A549 (cell line): ENCODE data around the gene PPIH. TPM values are rescaled to one million over a fixed set of nuclear protein-coding genes. Genes with fewer than 3 reads are reported as not detected.

ENCODE experiments used
- BHLHE40 ChIP-seq: IDR thresholded peaks from 2 replicates; pipeline ENCODE4 v1.6.1; 2012; ENCODE audit warnings: low read depth, low read length, inconsistent platforms
- CBX2 ChIP-seq: fragments of 200-600 bp; sonication (generic); IDR thresholded peaks from 2 replicates; pipeline ENCODE4 v1.6.1; 2016; ENCODE audit warnings: low read depth, mild to moderate bottlenecking, borderline replicate concordance
- CBX8 ChIP-seq: fragments of 200-600 bp; sonication (generic); IDR thresholded peaks from 2 replicates; pipeline ENCODE4 v1.6.1; 2016
- CEBPB ChIP-seq, 2 experiments: fragments of >200 bp in 1 of 2; sonication (Bioruptor Twin) in 1 of 2; formaldehyde crosslinking in 1 of 2; IDR thresholded peaks; 2 replicates each; pipeline ENCODE4 v1.6.1; 2012 to 2016
- CHD4 ChIP-seq: fragments of 200-600 bp; sonication (generic); IDR thresholded peaks from 2 replicates; pipeline ENCODE4 v1.6.1; 2016; ENCODE audit warnings: antibody characterized with exemption, mild to moderate bottlenecking, borderline replicate concordance
- EHMT2 ChIP-seq: fragments of 200-600 bp; sonication (generic); IDR thresholded peaks from 2 replicates; pipeline ENCODE4 v1.6.1; 2016; ENCODE audit warnings: antibody characterized with exemption, low read depth, mild to moderate bottlenecking, moderate library complexity
- FOSB ChIP-seq: fragments of 250-450 bp; sonication (Bioruptor Pico); IDR thresholded peaks from 2 replicates; pipeline ENCODE4 v1.5.0; 2020; ENCODE audit warnings: mild to moderate bottlenecking, moderate library complexity
- FOSL2 ChIP-seq, 2 experiments: fragments of 450-650 bp in 1 of 2; fragments of >200 bp in 1 of 2; sonication (Bioruptor Twin) in 1 of 2; formaldehyde crosslinking; IDR thresholded peaks; 2 replicates each; pipeline versions ENCODE4 v1.5.0 to v1.6.1; 2016 to 2020; ENCODE audit warnings: mild to moderate bottlenecking in 1 of 2, moderate library complexity in 1 of 2
- FOXS1 ChIP-seq: fragments of 250-450 bp; sonication (Bioruptor Pico); IDR thresholded peaks from 2 replicates; pipeline ENCODE4 v1.5.0; 2020; ENCODE audit warnings: mild to moderate bottlenecking, moderate library complexity
- GATA3 ChIP-seq: IDR thresholded peaks from 2 replicates; pipeline ENCODE4 v1.6.1; 2012; ENCODE audit warnings: borderline replicate concordance
- HDAC2 ChIP-seq: fragments of 200-600 bp; sonication (generic); IDR thresholded peaks from 2 replicates; pipeline ENCODE4 v1.6.1; 2016
- JUN ChIP-seq, 2 experiments: fragments of >200 bp; sonication (Bioruptor Twin); formaldehyde crosslinking; IDR thresholded peaks; 2 replicates in 1 of 2; 3 replicates in 1 of 2; pipeline ENCODE4 v1.6.1; 2016 to 2017
- JUNB ChIP-seq: fragments of >200 bp; sonication (Bioruptor Twin); formaldehyde crosslinking; IDR thresholded peaks from 2 replicates; pipeline ENCODE4 v1.6.1; 2016
- KDM1A ChIP-seq: fragments of 200-600 bp; sonication (generic); IDR thresholded peaks from 2 replicates; pipeline ENCODE4 v1.6.1; 2016; ENCODE audit warnings: low read depth, mild to moderate bottlenecking
- MAFK ChIP-seq: fragments of 450-650 bp; IDR thresholded peaks from 2 replicates; pipeline ENCODE4 v1.6.1; 2014; ENCODE audit not compliant: partially characterized antibody
- MYC ChIP-seq: IDR thresholded peaks from 2 replicates; pipeline ENCODE4 v1.6.1; 2012; ENCODE audit warnings: mild to moderate bottlenecking, inconsistent platforms, low read length, improper control_type of control experiment, borderline replicate concordance
- NFE2L2 ChIP-seq: fragments of 150-350 bp; conservative IDR thresholded peaks from 2 replicates; pipeline ENCODE4 v1.6.1; 2014; ENCODE audit warnings: low read length
- NPAS2 ChIP-seq: fragments of 250-450 bp; sonication (Bioruptor Pico); IDR thresholded peaks from 2 replicates; pipeline ENCODE4 v1.8.0; 2022; ENCODE audit warnings: mild to moderate bottlenecking, moderate library complexity, borderline replicate concordance
- NR3C1 ChIP-seq: fragments of >200 bp; sonication (Bioruptor Twin); formaldehyde crosslinking; IDR thresholded peaks from 3 replicates; pipeline ENCODE4 v1.6.1; 2017
- PHF8 ChIP-seq: fragments of 200-600 bp; sonication (generic); IDR thresholded peaks from 2 replicates; pipeline ENCODE4 v1.6.1; 2016; ENCODE audit warnings: low read depth, mild to moderate bottlenecking, antibody characterized with exemption, moderate library complexity, borderline replicate concordance
- POLR2AphosphoS2 ChIP-seq: conservative IDR thresholded peaks from 2 replicates; pipeline ENCODE4 v1.6.1; 2012; ENCODE audit warnings: low read length, improper control_type of control experiment, inconsistent platforms
- RAD21 ChIP-seq, 2 experiments: fragments of >200 bp in 1 of 2; sonication (Bioruptor Twin) in 1 of 2; formaldehyde crosslinking in 1 of 2; IDR thresholded peaks in 1 of 2; conservative IDR thresholded peaks in 1 of 2; 2 replicates in 1 of 2; 3 replicates in 1 of 2; pipeline ENCODE4 v1.6.1; 2012 to 2018; ENCODE audit warnings: inconsistent platforms in 1 of 2
- RARB ChIP-seq: fragments of 250-450 bp; sonication (Bioruptor Pico); IDR thresholded peaks from 2 replicates; pipeline ENCODE4 v1.8.0; 2021; ENCODE audit warnings: mild to moderate bottlenecking, moderate library complexity
- RFX5 ChIP-seq: fragments of 450-650 bp; IDR thresholded peaks from 2 replicates; pipeline ENCODE4 v1.7.1; 2014; ENCODE audit warnings: antibody characterized with exemption, mild to moderate bottlenecking, moderate library complexity
- SREBF2 ChIP-seq: fragments of 450-650 bp; IDR thresholded peaks from 2 replicates; pipeline ENCODE4 v1.6.1; 2014; ENCODE audit warnings: mild to moderate bottlenecking, moderate library complexity
- ZC3H11A ChIP-seq: fragments of 450-650 bp; IDR thresholded peaks from 2 replicates; pipeline ENCODE4 v1.6.1; 2014; ENCODE audit warnings: antibody characterized with exemption, mild to moderate bottlenecking
- ZFP36 ChIP-seq: fragments of 450-650 bp; IDR thresholded peaks from 2 replicates; pipeline ENCODE4 v1.6.1; 2014; ENCODE audit warnings: borderline replicate concordance; ENCODE audit not compliant: partially characterized antibody
- ZNF302 ChIP-seq: fragments of 250-450 bp; sonication (Bioruptor Pico); IDR thresholded peaks from 2 replicates; pipeline ENCODE4 v1.9.0; 2021; ENCODE audit warnings: inconsistent platforms, mild to moderate bottlenecking, moderate library complexity
- ZSCAN20 ChIP-seq: fragments of 250-450 bp; sonication (Bioruptor Pico); IDR thresholded peaks from 2 replicates; pipeline ENCODE4 v1.8.0; 2022; ENCODE audit warnings: mild to moderate bottlenecking, moderate library complexity
- polyA plus RNA-seq, 4 experiments: library from polyadenylated mRNA; depleted of rRNA in 3 of 4; stranded (reverse); fragments of >200 nt; fragmentation: RNase III in 1 of 4; extraction: RNeasy Plus Mini Kit Qiagen cat#74134 plus additional on column Dnase treatment in 1 of 4; gene quantifications; 2 replicates in 3 of 4; 3 replicates in 1 of 4; pipeline ENCODE4 v1.2.3, GENCODE V29; 2011 to 2017
- TF ChIP-seq, protein P1 (sequence below): IDR thresholded peaks from 2 replicates; pipeline ENCODE4 v1.6.1; 2012
- TF ChIP-seq, protein P2 (sequence below): fragments of 450-650 bp; IDR thresholded peaks from 2 replicates; pipeline ENCODE4 v1.6.1; 2014; ENCODE audit warnings: antibody characterized with exemption
- TF ChIP-seq, protein P3 (sequence below): fragments of >200 bp; sonication (Bioruptor Twin); formaldehyde crosslinking; IDR thresholded peaks from 3 replicates; pipeline ENCODE4 v1.6.1; 2016
- TF ChIP-seq, protein P4 (sequence below): IDR thresholded peaks from 2 replicates; pipeline ENCODE4 v1.6.1; 2012; ENCODE audit warnings: low read depth, borderline replicate concordance
- TF ChIP-seq, protein P5 (sequence below): fragments of 200-600 bp; sonication (generic); IDR thresholded peaks from 2 replicates; pipeline ENCODE4 v1.6.1; 2016; ENCODE audit warnings: antibody characterized with exemption, mild to moderate bottlenecking, moderate library complexity

The PPIH gene
- polyA plus RNA-seq, 2 of the 4 experiments (the other 2 are of a cell fraction): 59.0 to 68.9 TPM

DNA sequence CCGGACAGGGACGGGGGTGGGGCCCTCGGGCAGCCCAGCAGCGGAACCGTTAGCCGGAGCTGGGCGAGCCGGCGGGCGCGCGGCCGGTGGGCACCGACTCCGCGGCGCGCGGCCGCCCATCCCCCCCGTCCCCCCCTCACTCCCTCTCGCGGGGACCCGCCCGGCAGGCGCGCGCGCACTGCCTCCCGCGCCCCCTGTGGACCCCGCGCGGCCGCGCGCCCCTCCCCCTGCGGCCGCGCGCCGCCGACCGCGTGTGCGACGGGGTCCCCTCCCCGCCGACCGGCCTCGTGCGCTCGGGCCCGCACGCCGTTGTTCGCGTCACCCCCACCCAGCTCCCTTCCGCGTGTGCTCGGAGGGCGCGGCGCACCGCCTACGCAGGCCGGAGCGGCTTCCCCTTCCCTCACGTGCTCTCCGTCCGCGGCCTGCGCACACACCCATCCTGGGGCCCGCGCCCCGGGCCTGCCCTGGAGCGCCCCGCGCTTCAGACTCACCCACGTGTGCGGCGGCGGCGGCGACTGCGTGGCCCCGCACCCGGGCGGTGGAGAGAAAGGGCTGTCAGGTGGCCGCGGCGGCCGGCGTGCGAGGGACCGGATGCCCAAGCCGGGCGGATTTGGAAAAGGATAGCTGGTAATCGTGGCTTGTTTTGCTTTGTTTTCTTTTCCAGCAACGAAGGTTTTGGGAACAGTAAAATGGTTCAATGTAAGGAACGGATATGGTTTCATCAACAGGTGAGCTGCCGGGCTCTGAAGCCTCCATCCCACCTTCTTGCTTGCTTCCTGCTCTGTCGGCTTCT lies 24.7 kb downstream of the PPIH start (continued):
- TF ChIP-seq NPAS2 (CRISPR knock-in tag) (peak; percentile 30; the same call in 1 of the 2 replicates), KDM1A (no peak; the same call in 1 of the 2 replicates), BHLHE40 (peak; percentile 58; the same call in 1 of the 2 replicates), NR3C1 (no peak), POLR2AphosphoS2 (no peak), GATA3 (no peak), JUNB (no peak), RARB (no peak), CEBPB (IDR thresholded peaks at IDR 0.05) (no peak), PHF8 (peak; percentile 29; the same call in 1 of the 2 replicates), HDAC2 (no peak), FOSL2 (IDR thresholded peaks at IDR 0.05) (no peak), FOSL2 (CRISPR knock-in tag; IDR thresholded peaks at IDR 0.05) (no peak), JUN (IDR thresholded peaks at IDR 0.05) (no peak), FOSB (CRISPR knock-in tag) (no peak), ZSCAN20 (CRISPR knock-in tag) (no peak), ZNF302 (CRISPR knock-in tag) (no peak), ZC3H11A (no peak), RAD21 (conservative IDR thresholded peaks at IDR 0.05 in 1 of 2, IDR thresholded peaks at IDR 0.05 in 1 of 2) (no peak), FOXS1 (CRISPR knock-in tag) (no peak), CHD4 (no peak), NFE2L2 (no peak), CBX2 (no peak), MYC (peak; percentile 94; the same call in 1 of the 2 replicates), CBX8 (no peak), MAFK (no peak), ZFP36 (no peak), EHMT2 (no peak), RFX5 (no peak), SREBF2 (no peak)
- TF ChIP-seq, protein P1, sequence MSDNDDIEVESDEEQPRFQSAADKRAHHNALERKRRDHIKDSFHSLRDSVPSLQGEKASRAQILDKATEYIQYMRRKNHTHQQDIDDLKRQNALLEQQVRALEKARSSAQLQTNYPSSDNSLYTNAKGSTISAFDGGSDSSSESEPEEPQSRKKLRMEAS: peak; percentile 84
- TF ChIP-seq, protein P2, sequence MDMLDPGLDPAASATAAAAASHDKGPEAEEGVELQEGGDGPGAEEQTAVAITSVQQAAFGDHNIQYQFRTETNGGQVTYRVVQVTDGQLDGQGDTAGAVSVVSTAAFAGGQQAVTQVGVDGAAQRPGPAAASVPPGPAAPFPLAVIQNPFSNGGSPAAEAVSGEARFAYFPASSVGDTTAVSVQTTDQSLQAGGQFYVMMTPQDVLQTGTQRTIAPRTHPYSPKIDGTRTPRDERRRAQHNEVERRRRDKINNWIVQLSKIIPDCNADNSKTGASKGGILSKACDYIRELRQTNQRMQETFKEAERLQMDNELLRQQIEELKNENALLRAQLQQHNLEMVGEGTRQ: peak; percentile 27; the same call in 1 of the 2 replicates
- TF ChIP-seq, protein P3, sequence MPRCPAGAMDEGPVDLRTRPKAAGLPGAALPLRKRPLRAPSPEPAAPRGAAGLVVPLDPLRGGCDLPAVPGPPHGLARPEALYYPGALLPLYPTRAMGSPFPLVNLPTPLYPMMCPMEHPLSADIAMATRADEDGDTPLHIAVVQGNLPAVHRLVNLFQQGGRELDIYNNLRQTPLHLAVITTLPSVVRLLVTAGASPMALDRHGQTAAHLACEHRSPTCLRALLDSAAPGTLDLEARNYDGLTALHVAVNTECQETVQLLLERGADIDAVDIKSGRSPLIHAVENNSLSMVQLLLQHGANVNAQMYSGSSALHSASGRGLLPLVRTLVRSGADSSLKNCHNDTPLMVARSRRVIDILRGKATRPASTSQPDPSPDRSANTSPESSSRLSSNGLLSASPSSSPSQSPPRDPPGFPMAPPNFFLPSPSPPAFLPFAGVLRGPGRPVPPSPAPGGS: no peak
- TF ChIP-seq, protein P4, sequence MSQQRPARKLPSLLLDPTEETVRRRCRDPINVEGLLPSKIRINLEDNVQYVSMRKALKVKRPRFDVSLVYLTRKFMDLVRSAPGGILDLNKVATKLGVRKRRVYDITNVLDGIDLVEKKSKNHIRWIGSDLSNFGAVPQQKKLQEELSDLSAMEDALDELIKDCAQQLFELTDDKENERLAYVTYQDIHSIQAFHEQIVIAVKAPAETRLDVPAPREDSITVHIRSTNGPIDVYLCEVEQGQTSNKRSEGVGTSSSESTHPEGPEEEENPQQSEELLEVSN: 0 out of 2 replicates have a peak, but pooled peaks have one; percentile 28
- TF ChIP-seq, protein P5, sequence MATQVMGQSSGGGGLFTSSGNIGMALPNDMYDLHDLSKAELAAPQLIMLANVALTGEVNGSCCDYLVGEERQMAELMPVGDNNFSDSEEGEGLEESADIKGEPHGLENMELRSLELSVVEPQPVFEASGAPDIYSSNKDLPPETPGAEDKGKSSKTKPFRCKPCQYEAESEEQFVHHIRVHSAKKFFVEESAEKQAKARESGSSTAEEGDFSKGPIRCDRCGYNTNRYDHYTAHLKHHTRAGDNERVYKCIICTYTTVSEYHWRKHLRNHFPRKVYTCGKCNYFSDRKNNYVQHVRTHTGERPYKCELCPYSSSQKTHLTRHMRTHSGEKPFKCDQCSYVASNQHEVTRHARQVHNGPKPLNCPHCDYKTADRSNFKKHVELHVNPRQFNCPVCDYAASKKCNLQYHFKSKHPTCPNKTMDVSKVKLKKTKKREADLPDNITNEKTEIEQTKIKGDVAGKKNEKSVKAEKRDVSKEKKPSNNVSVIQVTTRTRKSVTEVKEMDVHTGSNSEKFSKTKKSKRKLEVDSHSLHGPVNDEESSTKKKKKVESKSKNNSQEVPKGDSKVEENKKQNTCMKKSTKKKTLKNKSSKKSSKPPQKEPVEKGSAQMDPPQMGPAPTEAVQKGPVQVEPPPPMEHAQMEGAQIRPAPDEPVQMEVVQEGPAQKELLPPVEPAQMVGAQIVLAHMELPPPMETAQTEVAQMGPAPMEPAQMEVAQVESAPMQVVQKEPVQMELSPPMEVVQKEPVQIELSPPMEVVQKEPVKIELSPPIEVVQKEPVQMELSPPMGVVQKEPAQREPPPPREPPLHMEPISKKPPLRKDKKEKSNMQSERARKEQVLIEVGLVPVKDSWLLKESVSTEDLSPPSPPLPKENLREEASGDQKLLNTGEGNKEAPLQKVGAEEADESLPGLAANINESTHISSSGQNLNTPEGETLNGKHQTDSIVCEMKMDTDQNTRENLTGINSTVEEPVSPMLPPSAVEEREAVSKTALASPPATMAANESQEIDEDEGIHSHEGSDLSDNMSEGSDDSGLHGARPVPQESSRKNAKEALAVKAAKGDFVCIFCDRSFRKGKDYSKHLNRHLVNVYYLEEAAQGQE: no peak
